GM10847 (cell line): Measurements from ENCODE around the gene U2AF1L4.

Source experiments
- POLR2A ChIP-seq: IDR thresholded peaks from 2 replicates; pipeline ENCODE4 v1.6.1; 2011; ENCODE audit not compliant: insufficient read length; ENCODE audit errors: extremely low read depth

The U2AF1L4 gene

GRCh38 chr19:35730326-35730725 lies 14.9 kb downstream of the U2AF1L4 start:
- TF ChIP-seq POLR2A, result no peak

GRCh38 chr19:35729763-35730162 lies 15.5 kb downstream of the U2AF1L4 start:
- TF ChIP-seq POLR2A, result no peak

GRCh38 chr19:35729021-35729420 lies 16.2 kb downstream of the U2AF1L4 start:
- TF ChIP-seq POLR2A, result no peak

- TF ChIP-seq POLR2A, result no peak
Measured at GRCh38 chr19:35727956-35728706, 17.1 kb downstream of the U2AF1L4 start.

GRCh38 chr19:35727053-35727955 lies 17.9 kb downstream of the U2AF1L4 start:
- no peak for TF ChIP-seq POLR2A

- no peak for TF ChIP-seq POLR2A
Measured at GRCh38 chr19:35725216-35725861, 19.9 kb downstream of the U2AF1L4 start.

GRCh38 chr19:35724560-35724959 lies 20.7 kb downstream of the U2AF1L4 start:
- no peak for TF ChIP-seq POLR2A

GRCh38 chr19:35723671-35724070 lies 21.5 kb downstream of the U2AF1L4 start:
- TF ChIP-seq POLR2A, result no peak

- TF ChIP-seq POLR2A, result no peak
Measured at GRCh38 chr19:35722897-35723296, 22.3 kb downstream of the U2AF1L4 start.

- TF ChIP-seq POLR2A, result no peak
Measured at GRCh38 chr19:35722461-35722860, 22.8 kb downstream of the U2AF1L4 start.

GRCh38 chr19:35721374-35721773 lies 23.8 kb downstream of the U2AF1L4 start:
- no peak for TF ChIP-seq POLR2A

- no peak for TF ChIP-seq POLR2A
Measured at GRCh38 chr19:35720648-35721047, 24.6 kb downstream of the U2AF1L4 start.

- TF ChIP-seq POLR2A, result no peak
Measured at GRCh38 chr19:35720163-35720524, 25.1 kb downstream of the U2AF1L4 start.

- no peak for TF ChIP-seq POLR2A
Measured at GRCh38 chr19:35719402-35720162, 25.6 kb downstream of the U2AF1L4 start.
